IMR-90 (cell line): ENCODE results near the gene ADRA1B. TPM values are rescaled to one million over a fixed set of nuclear protein-coding genes. Genes with fewer than 3 reads are reported as not detected.

Source experiments
- ATAC-seq: fragments of 200-7000 bp; cut with Tn5 transposase; 2 replicates; pipeline ENCODE4 v1.9.1; 2020; ENCODE audit warnings: low read depth, mild to moderate bottlenecking, moderate library complexity
- BruUV-seq: library from RNA; stranded (reverse); fragments of 400-500 nt; replicated peaks from 2 replicates; lab custom pipeline; 2021; lab: Mats Ljungman, UMichigan
- CTCF ChIA-PET: fragments of 300-600 bp; formaldehyde crosslinking; extraction: SDS; loops from one replicate; lab custom pipeline; 2021; ENCODE audit warnings: antibody characterized with exemption; lab: Yijun Ruan, JAX
- POLR2A ChIA-PET: fragments of 300-600 bp; sonication (Branson Sonifier 250); formaldehyde crosslinking; loops from one replicate; lab custom pipeline; 2022; ENCODE audit warnings: antibody characterized with exemption; ENCODE audit not compliant: unreplicated experiment; lab: Charles Lee
- DNase-seq: peaks from one replicate; pipeline ENCODE4 v3.0.0; 2013
- H2AFZ ChIP-seq: replicated peaks from 2 replicates; pipeline ENCODE3; 2013; ENCODE audit warnings: low read length, mild to moderate bottlenecking; ENCODE audit not compliant: poor library complexity
- H2AK5ac ChIP-seq: 2 replicates; pipeline ENCODE4 v1.6.1; 2013; ENCODE audit warnings: low read depth, low read length, inconsistent platforms
- H2AK9ac ChIP-seq: replicated peaks from 2 replicates; pipeline ENCODE3; 2013; ENCODE audit warnings: mild to moderate bottlenecking, low read depth, low read length, moderate library complexity; ENCODE audit not compliant: poor library complexity
- H2BK120ac ChIP-seq: 2 replicates; pipeline ENCODE4 v1.6.1; 2013; ENCODE audit warnings: low read depth, low read length, inconsistent platforms
- H2BK15ac ChIP-seq: 3 replicates; pipeline ENCODE4 v1.6.1; 2013; ENCODE audit warnings: low read depth, low read length, inconsistent platforms
- H2BK20ac ChIP-seq: 2 replicates; pipeline ENCODE4 v1.6.1; 2013; ENCODE audit warnings: low read depth, mild to moderate bottlenecking, inconsistent platforms, low read length, moderate library complexity
- H2BK5ac ChIP-seq: 2 replicates; pipeline ENCODE4 v1.6.1; 2013; ENCODE audit warnings: mild to moderate bottlenecking, low read depth, low read length, inconsistent platforms; ENCODE audit not compliant: poor library complexity, severe bottlenecking
- H3K14ac ChIP-seq: replicated peaks from 2 replicates; pipeline ENCODE4 v1.6.1; 2013; ENCODE audit warnings: low read depth, low read length, inconsistent platforms
- H3K18ac ChIP-seq: 2 replicates; pipeline ENCODE4 v1.6.1; 2013; ENCODE audit warnings: low read depth, low read length, control low read depth
- H3K23ac ChIP-seq: 2 replicates; pipeline ENCODE4 v1.6.1; 2013; ENCODE audit warnings: low read depth, low read length, inconsistent platforms
- H3K27ac ChIP-seq: 2 replicates; pipeline ENCODE4 v1.5.1; 2013; ENCODE audit warnings: mild to moderate bottlenecking, control low read depth, low read length; ENCODE audit not compliant: insufficient read depth
- H3K27me3 ChIP-seq: 2 replicates; pipeline ENCODE4 v1.6.1; 2013; ENCODE audit warnings: low read length; ENCODE audit not compliant: control insufficient read depth, insufficient read depth
- H3K36me3 ChIP-seq: 2 replicates; pipeline ENCODE4 v1.6.1; 2013; ENCODE audit warnings: low read length, mixed read lengths; ENCODE audit not compliant: control insufficient read depth, insufficient read depth
- H3K4ac ChIP-seq: 2 replicates; pipeline ENCODE4 v1.6.1; 2013; ENCODE audit warnings: low read depth, low read length, inconsistent platforms
- H3K4me1 ChIP-seq: 2 replicates; pipeline ENCODE4 v1.6.1; 2013; ENCODE audit warnings: low read length, mixed read lengths; ENCODE audit not compliant: control insufficient read depth, insufficient read depth
- H3K4me2 ChIP-seq: 2 replicates; pipeline ENCODE4 v1.6.1; 2013; ENCODE audit warnings: low read depth, mild to moderate bottlenecking, control low read depth, low read length, moderate library complexity
- H3K4me3 ChIP-seq: 2 replicates; pipeline ENCODE4 v1.5.1; 2013; ENCODE audit warnings: low read depth, mild to moderate bottlenecking, control low read depth, low read length, moderate library complexity; ENCODE audit not compliant: insufficient read depth
- H3K56ac ChIP-seq: 2 replicates; pipeline ENCODE4 v1.6.1; 2013; ENCODE audit warnings: low read length, inconsistent platforms; ENCODE audit not compliant: insufficient read depth; ENCODE audit errors: extremely low read depth
- H3K79me1 ChIP-seq, 2 experiments: 2 replicates each; pipeline ENCODE4 v1.6.1; 2013; ENCODE audit warnings: low read length in 2 of 2, inconsistent platforms in 1 of 2, low read depth in 1 of 2
- H3K9ac ChIP-seq: 2 replicates; pipeline ENCODE4 v1.6.1; 2013; ENCODE audit warnings: low read depth, low read length, control low read depth
- H3K9me1 ChIP-seq: 2 replicates; pipeline ENCODE4 v1.6.1; 2013; ENCODE audit warnings: low read length, inconsistent platforms; ENCODE audit not compliant: insufficient read depth
- H3K9me3 ChIP-seq: 2 replicates; pipeline ENCODE4 v1.6.1; 2013; ENCODE audit warnings: low read length; ENCODE audit not compliant: control insufficient read depth, insufficient read depth
- H4K20me1 ChIP-seq: 2 replicates; pipeline ENCODE4 v1.6.1; 2013; ENCODE audit warnings: low read length, inconsistent platforms; ENCODE audit not compliant: insufficient read depth
- H4K5ac ChIP-seq: 2 replicates; pipeline ENCODE4 v1.6.1; 2013; ENCODE audit warnings: mild to moderate bottlenecking, low read depth, low read length, control low read depth
- H4K8ac ChIP-seq, 2 experiments: 2 replicates each; pipeline ENCODE4 v1.6.1; 2013; ENCODE audit warnings: low read depth in 2 of 2, low read length in 2 of 2, control low read depth in 1 of 2, inconsistent platforms in 1 of 2
- H4K91ac ChIP-seq: 2 replicates; pipeline ENCODE4 v1.6.1; 2013; ENCODE audit warnings: low read depth, low read length, inconsistent platforms; ENCODE audit not compliant: insufficient read depth
- BHLHE40 ChIP-seq: fragments of 150-350 bp; IDR thresholded peaks from 2 replicates; pipeline ENCODE4 v1.6.1; 2016; ENCODE audit warnings: mild to moderate bottlenecking, low read depth, low read length
- CHD1 ChIP-seq: IDR thresholded peaks from 2 replicates; pipeline ENCODE4 v1.6.1; 2012; ENCODE audit warnings: low read depth, low read length, improper control_type of control experiment
- FOS ChIP-seq: fragments of 150-350 bp; IDR thresholded peaks from 2 replicates; pipeline ENCODE4 v1.6.1; 2016; ENCODE audit warnings: low read depth, low read length
- MAFK ChIP-seq: IDR thresholded peaks from 2 replicates; pipeline ENCODE4 v1.6.1; 2012; ENCODE audit warnings: low read depth, low read length, improper control_type of control experiment
- POLR2A ChIP-seq: IDR thresholded peaks from 2 replicates; pipeline ENCODE4 v1.6.1; 2012; ENCODE audit warnings: mild to moderate bottlenecking, low read depth, low read length
- RAD21 ChIP-seq: IDR thresholded peaks from 2 replicates; pipeline ENCODE4 v1.6.1; 2012; ENCODE audit warnings: low read length, improper control_type of control experiment
- RCOR1 ChIP-seq: IDR thresholded peaks from 2 replicates; pipeline ENCODE4 v1.6.1; 2012; ENCODE audit warnings: mild to moderate bottlenecking, low read length, improper control_type of control experiment; ENCODE audit not compliant: insufficient replicate concordance
- USF2 ChIP-seq: fragments of 150-350 bp; IDR thresholded peaks from 2 replicates; pipeline ENCODE4 v1.6.1; 2017; ENCODE audit warnings: mild to moderate bottlenecking, antibody characterized with exemption, low read length, low read depth
- WGBS, 2 experiments: methylation state at CpG; one replicate each; pipeline versions ENCODE4 v1.1.5 to v1.1.7; 2013; ENCODE audit warnings: missing lambda C conversion rate in 2 of 2; ENCODE audit not compliant: insufficient read length in 1 of 2; ENCODE audit errors: extremely low coverage in 2 of 2; 5-methylcytosine and 5-hydroxymethylcytosine counted together
- dilution Hi-C: fragments of 300-500 bp; cut with HindIII; formaldehyde crosslinking; loops from one replicate; pipeline ENCODE4 v1.14.3; 2018; ENCODE audit warnings: low sequenced_read_pairs; ENCODE audit not compliant: unreplicated experiment
- in situ Hi-C: fragments of 300-500 bp; cut with MboI; formaldehyde crosslinking; loops from 3 replicates; pipeline ENCODE4 v1.14.3; 2019; ENCODE audit warnings: low sequenced_read_pairs, inconsistent platforms, mixed read lengths
- intact Hi-C: fragments of 100-400 bp; cut with micrococcal nuclease; formaldehyde crosslinking; loops from 2 replicates; pipeline ENCODE4 v1.10.0; 2022
- polyA plus RNA-seq, 3 experiments: library from polyadenylated mRNA; depleted of rRNA; stranded (reverse); fragments of >200 nt; gene quantifications; 2 replicates each; pipeline ENCODE4 v1.2.3, GENCODE V29; 2012; ENCODE audit warnings: low replicate concordance in 1 of 3
- total RNA-seq: library from RNA; depleted of rRNA; stranded (reverse); fragments of >200 nt; gene quantifications from 2 replicates; pipeline ENCODE4 v1.2.3, GENCODE V29; 2012

Gene ADRA1B
- total and polyA plus RNA-seq, 2 of the 4 experiments (the other 2 are of a cell fraction), result 0.18 to 1.5 TPM

DNA sequence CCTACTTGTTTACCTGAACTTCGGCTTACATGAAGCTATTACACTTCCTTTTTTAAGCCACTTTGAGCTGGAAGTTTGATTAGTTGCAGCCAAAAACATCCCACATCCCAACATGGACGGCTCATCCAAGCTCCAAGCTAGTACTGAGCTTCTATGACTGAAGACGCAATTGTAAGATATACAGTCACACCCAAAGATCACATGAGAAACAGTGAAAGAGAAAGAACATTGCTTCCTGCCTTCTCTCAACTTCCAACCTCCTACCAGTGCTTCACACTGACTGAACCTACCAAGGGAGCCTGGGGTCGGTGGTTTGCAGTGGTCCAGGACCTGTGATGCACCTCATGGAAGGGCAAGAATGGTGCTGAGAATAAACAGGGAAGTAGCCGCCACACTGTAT lies 27.4 kb upstream of the ADRA1B start:
- in situ Hi-C loops, result no loop called here

More for the DNA sequence above, 27.4 kb upstream of the ADRA1B start:
- Histone ChIP-seq H3K4me2 (no peak overlapping the region), H3K9me3 (no peaks in the 10 kb centered on the region), H2BK5ac (no peak overlapping the region), H3K36me3 (no peaks in the 10 kb centered on the region), H3K27ac (no peak overlapping the region), H3K14ac (no peak overlapping the region), H4K8ac (no peak overlapping the region), H3K27me3 (peaks cover 11% of the 10 kb centered on the region), H2BK120ac (no peak overlapping the region), H3K4ac (no peak overlapping the region), H3K9me1 (peaks cover 6% of the 10 kb centered on the region; the same call in 1 of the 2 replicates), H3K18ac (no peak overlapping the region), H3K4me3 (no peak overlapping the region), H4K20me1 (no peaks in the 10 kb centered on the region), H3K9ac (no peak overlapping the region), H2AK9ac (no peak overlapping the region), H3K79me1 (no peaks in the 10 kb centered on the region), H2BK20ac (no peak overlapping the region), H4K91ac (no peak overlapping the region), H3K56ac (no peak overlapping the region), H2AFZ (no peak overlapping the region), H3K23ac (no peak overlapping the region), H2BK15ac (no peak overlapping the region), H3K4me1 (peaks cover 6% of the 10 kb centered on the region), H2AK5ac (no peak overlapping the region), H4K5ac (no peak overlapping the region)
- no TSS peak for BruUV-seq
- CTCF ChIA-PET, result no interaction called here
- POLR2A ChIA-PET, result no interaction called here
- TF ChIP-seq POLR2A (no peak), BHLHE40 (no peak), CHD1 (no peak), MAFK (no peak), RCOR1 (no peak), RAD21 (no peak), USF2 (no peak), FOS (no peak)
- intact Hi-C loops (no loop called here), dilution Hi-C loops (no loop called here)
- ATAC-seq, result no peak
- no peak for DNase-seq
- WGBS, 2 experiments, result no CpG with 5 or more reads among the region's 5 CpGs
